HCT116 (cell line): ENCODE measurements around the gene SAMHD1. TPM values are rescaled to one million over a fixed set of nuclear protein-coding genes. Genes with fewer than 3 reads are reported as not detected.
A peak's percentile ranks its signal among the peaks of the same experiment; 100 is the strongest.

Source experiments
- ATAC-seq: fragments of 200-7000 bp; cut with Tn5 transposase; 2 replicates; pipeline ENCODE4 v1.9.1; 2020; ENCODE audit warnings: mild to moderate bottlenecking, moderate library complexity
- BruUV-seq: library from RNA; stranded (reverse); fragments of 400-500 nt; replicated peaks from 2 replicates; lab custom pipeline; 2021; lab: Mats Ljungman, UMichigan
- CTCF ChIA-PET: fragments of 300-600 bp; sonication (Branson Sonifier 250); formaldehyde crosslinking; loops from one replicate; lab custom pipeline; 2021; ENCODE audit warnings: antibody characterized with exemption; lab: Charles Lee
- POLR2A ChIA-PET: fragments of 300-600, 350-600 bp; sonication (Branson Sonifier 250); formaldehyde crosslinking; loops from one replicate; lab custom pipeline; 2021; ENCODE audit warnings: antibody characterized with exemption; lab: Charles Lee
- RAD21 ChIA-PET, 2 experiments: fragments of 300-600 bp; sonication (Branson Sonifier 250); formaldehyde crosslinking; loops; one replicate each; lab custom pipeline; 2023; ENCODE audit warnings: low total read pairs in 2 of 2; ENCODE audit not compliant: uncharacterized antibody in 2 of 2, unreplicated experiment in 2 of 2, low non-redundant PET in 1 of 2; lab: Charles Lee
- DNase-seq: peaks from one replicate; pipeline ENCODE4 v3.0.0-alpha.2; 2010; ENCODE audit warnings: low read depth, low spot score
- H2AFZ ChIP-seq: fragments of 200-600 bp; shearing (Covaris generic), sonication (generic); 2 replicates; pipeline ENCODE4 v1.6.1; 2017; ENCODE audit warnings: low read depth, mixed run types, mixed read lengths, antibody characterized with exemption, low read length; ENCODE audit not compliant: poor library complexity, severe bottlenecking
- H3K27ac ChIP-seq: 2 replicates; pipeline ENCODE4 v1.5.1; 2012; ENCODE audit warnings: low read depth, low read length
- H3K27me3 ChIP-seq: fragments of 200-600 bp; sonication (generic); 2 replicates; pipeline ENCODE4 v1.6.1; 2016; ENCODE audit warnings: mixed run types, low read length, mixed read lengths; ENCODE audit not compliant: insufficient read depth
- H3K36me3 ChIP-seq, 2 experiments: fragments of 200-500 bp in 1 of 2; fragments of 200-600 bp in 1 of 2; sonication (Bioruptor generic) in 1 of 2; sonication (generic) in 1 of 2; 2 replicates each; pipeline versions ENCODE4 v1.5.1 to v1.6.1; 2014 to 2016; ENCODE audit warnings: low read length in 2 of 2, inconsistent platforms in 1 of 2, mixed read lengths in 1 of 2, mixed run types in 1 of 2; ENCODE audit not compliant: insufficient read depth in 2 of 2, control insufficient read depth in 1 of 2
- H3K4me1 ChIP-seq, 2 experiments: fragments of 200-600 bp in 1 of 2; sonication (generic) in 1 of 2; 2 replicates each; pipeline versions ENCODE4 v1.5.1 to v1.6.1; 2012 to 2017; ENCODE audit warnings: low read length in 2 of 2, inconsistent platforms in 1 of 2, mild to moderate bottlenecking in 1 of 2, mixed read lengths in 1 of 2, mixed run types in 1 of 2, moderate library complexity in 1 of 2; ENCODE audit not compliant: insufficient read depth in 2 of 2, control insufficient read depth in 1 of 2
- H3K4me2 ChIP-seq: fragments of 200-600 bp; sonication (generic); 2 replicates; pipeline ENCODE4 v1.6.1; 2017; ENCODE audit warnings: mixed run types, low read length, mixed read lengths
- H3K4me3 ChIP-seq, 2 experiments: fragments of 200-600 bp in 1 of 2; sonication (generic) in 1 of 2; replicated peaks in 1 of 2; 2 replicates each; pipeline ENCODE4 v1.5.1; 2011 to 2016; ENCODE audit warnings: low read length in 2 of 2, control low read depth in 1 of 2, low read depth in 1 of 2, mild to moderate bottlenecking in 1 of 2, mixed read lengths in 1 of 2, mixed run types in 1 of 2
- H3K79me2 ChIP-seq: fragments of 200-600 bp; sonication (generic); 2 replicates; pipeline ENCODE4 v1.6.1; 2017; ENCODE audit warnings: mild to moderate bottlenecking, mixed run types, low read length, moderate library complexity, mixed read lengths; ENCODE audit not compliant: insufficient read depth
- H3K9ac ChIP-seq: fragments of 200-600 bp; sonication (generic); 2 replicates; pipeline ENCODE4 v1.6.1; 2016; ENCODE audit warnings: low read length, mixed read lengths
- H3K9me2 ChIP-seq: fragments of 200-600 bp; sonication (generic), shearing (Covaris generic); 2 replicates; pipeline ENCODE4 v1.6.1; 2017; ENCODE audit warnings: mixed run types, mild to moderate bottlenecking, moderate library complexity; ENCODE audit not compliant: insufficient read depth
- H3K9me3 ChIP-seq, 2 experiments: fragments of 200-500 bp in 1 of 2; fragments of 200-600 bp in 1 of 2; sonication (Bioruptor generic) in 1 of 2; sonication (generic) in 1 of 2; 2 replicates each; pipeline ENCODE4 v1.6.1; 2014 to 2017; ENCODE audit warnings: low read length in 2 of 2, mixed read lengths in 2 of 2, inconsistent platforms in 1 of 2, low read depth in 1 of 2, mild to moderate bottlenecking in 1 of 2, mixed run types in 1 of 2, moderate library complexity in 1 of 2; ENCODE audit not compliant: control insufficient read depth in 1 of 2, insufficient read depth in 1 of 2
- H4K20me1 ChIP-seq: fragments of 200-600 bp; sonication (generic), shearing (Covaris generic); 2 replicates; pipeline ENCODE4 v1.6.1; 2017; ENCODE audit warnings: mixed run types, mild to moderate bottlenecking, moderate library complexity; ENCODE audit not compliant: insufficient read depth
- EGR1 ChIP-seq: IDR thresholded peaks from 2 replicates; pipeline ENCODE4 v1.6.1; 2012; ENCODE audit warnings: low read depth
- ELF1 ChIP-seq: IDR thresholded peaks from 2 replicates; pipeline ENCODE4 v1.6.1; 2012; ENCODE audit warnings: low read depth, borderline replicate concordance
- POLR2AphosphoS5 ChIP-seq: IDR thresholded peaks from 2 replicates; pipeline ENCODE4 v1.6.1; 2011; ENCODE audit warnings: mild to moderate bottlenecking, low read depth, low read length, moderate library complexity
- RAD21 ChIP-seq: IDR thresholded peaks from 2 replicates; pipeline ENCODE4 v1.6.1; 2012; ENCODE audit warnings: low read depth, mild to moderate bottlenecking
- ZBTB33 ChIP-seq: IDR thresholded peaks from 2 replicates; pipeline ENCODE4 v1.6.1; 2011; ENCODE audit warnings: mild to moderate bottlenecking, low read length, moderate library complexity; ENCODE audit not compliant: insufficient replicate concordance; ENCODE audit errors: extremely low read depth
- intact Hi-C: fragments of 100-400 bp; cut with micrococcal nuclease; formaldehyde crosslinking; loops from 2 replicates; pipeline ENCODE4 v1.10.0; 2022
- total RNA-seq: library from RNA; stranded (reverse); gene quantifications from one replicate; pipeline ENCODE4 v1.2.1, GENCODE V29; 2021; ENCODE audit not compliant: unreplicated experiment
- TF ChIP-seq, protein P1 (sequence below), 3 experiments: fragments of 200-600 bp in 1 of 3; sonication (generic) in 1 of 3; IDR thresholded peaks in 2 of 3; conservative IDR thresholded peaks in 1 of 3; 2 replicates each; pipeline ENCODE4 v1.5.1; 2012 to 2017; ENCODE audit warnings: low read depth in 2 of 3, low read length in 2 of 3, antibody characterized with exemption in 1 of 3, borderline replicate concordance in 1 of 3, control low read depth in 1 of 3, mild to moderate bottlenecking in 1 of 3, mixed read lengths in 1 of 3, mixed run types in 1 of 3, moderate library complexity in 1 of 3; ENCODE audit not compliant: insufficient read depth in 1 of 3

Gene SAMHD1
- total RNA-seq, 1 experiment from 2014 or later = 21.4 TPM

- Histone ChIP-seq H2AFZ (no peak overlapping the region), H3K36me3 (no peaks in the 10 kb centered on the region), H3K9me2 (no peaks in the 10 kb centered on the region), H4K20me1 (no peaks in the 10 kb centered on the region), H3K27me3 (no peaks in the 10 kb centered on the region), H3K9me3 (no peaks in the 10 kb centered on the region), H3K79me2 (no peaks in the 10 kb centered on the region), H3K9ac (no peak overlapping the region), H3K27ac (no peak overlapping the region), H3K4me3 (no peak overlapping the region), H3K4me2 (no peak overlapping the region), H3K4me1 (peaks cover 13 to 24% of the 10 kb centered on the region in 2 experiments)
- TF ChIP-seq POLR2AphosphoS5 (no peak), EGR1 (no peak), ZBTB33 (no peak), RAD21 (peak; percentile 45; the same call in 1 of the 2 replicates), ELF1 (no peak)
- TF ChIP-seq, protein P1, sequence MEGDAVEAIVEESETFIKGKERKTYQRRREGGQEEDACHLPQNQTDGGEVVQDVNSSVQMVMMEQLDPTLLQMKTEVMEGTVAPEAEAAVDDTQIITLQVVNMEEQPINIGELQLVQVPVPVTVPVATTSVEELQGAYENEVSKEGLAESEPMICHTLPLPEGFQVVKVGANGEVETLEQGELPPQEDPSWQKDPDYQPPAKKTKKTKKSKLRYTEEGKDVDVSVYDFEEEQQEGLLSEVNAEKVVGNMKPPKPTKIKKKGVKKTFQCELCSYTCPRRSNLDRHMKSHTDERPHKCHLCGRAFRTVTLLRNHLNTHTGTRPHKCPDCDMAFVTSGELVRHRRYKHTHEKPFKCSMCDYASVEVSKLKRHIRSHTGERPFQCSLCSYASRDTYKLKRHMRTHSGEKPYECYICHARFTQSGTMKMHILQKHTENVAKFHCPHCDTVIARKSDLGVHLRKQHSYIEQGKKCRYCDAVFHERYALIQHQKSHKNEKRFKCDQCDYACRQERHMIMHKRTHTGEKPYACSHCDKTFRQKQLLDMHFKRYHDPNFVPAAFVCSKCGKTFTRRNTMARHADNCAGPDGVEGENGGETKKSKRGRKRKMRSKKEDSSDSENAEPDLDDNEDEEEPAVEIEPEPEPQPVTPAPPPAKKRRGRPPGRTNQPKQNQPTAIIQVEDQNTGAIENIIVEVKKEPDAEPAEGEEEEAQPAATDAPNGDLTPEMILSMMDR (IDR thresholded peaks at IDR 0.05 in 2 of 3, conservative IDR thresholded peaks at IDR 0.05 in 1 of 3; ENCODE audit: borderline replicate concordance in 1 of 3, insufficient read depth in 1 of 3, low read depth in 2 of 3, low read length in 2 of 3) = peak; percentile 23 to 36 (median 26); a peak in 2 of 6 replicates
- intact Hi-C loops = loop anchor here (1.0 to 10.0 kb wide), 3 partner anchors 77 to 271 kb away; no protein-coding TSS in a partner anchor
- BruUV-seq = no TSS peak
- DNase-seq = no peak
- RAD21 ChIA-PET = no interaction called here
- POLR2A ChIA-PET = no interaction called here
- ATAC-seq = no peak
- CTCF ChIA-PET = interaction anchor here (0.6 to 1.8 kb wide), 3 partner anchors 75 to 131 kb away, joined by 3 to 5 read pairs (median 5); no protein-coding TSS in a partner anchor
These were observed 66.2 kb downstream of the SAMHD1 start for GRCh38 chr20:36885356-36885755.
